HT-29 (cell line): ENCODE results near the gene PERP. TPM values are rescaled to one million over a fixed set of nuclear protein-coding genes. Genes with fewer than 3 reads are reported as not detected.

Source experiments
- DNase-seq: peaks from one replicate; pipeline ENCODE4 v3.0.0-alpha.2; 2015; ENCODE audit warnings: low spot score
- total RNA-seq: library from RNA; depleted of rRNA; stranded (reverse); fragments of >200 nt; shearing (Covaris generic); gene quantifications from 2 replicates; pipeline ENCODE4 v1.2.3, GENCODE V29; 2014; rRNA removed

PERP gene
- total RNA-seq, 1 experiment from 2014 or later, result 71.2 TPM

DNA sequence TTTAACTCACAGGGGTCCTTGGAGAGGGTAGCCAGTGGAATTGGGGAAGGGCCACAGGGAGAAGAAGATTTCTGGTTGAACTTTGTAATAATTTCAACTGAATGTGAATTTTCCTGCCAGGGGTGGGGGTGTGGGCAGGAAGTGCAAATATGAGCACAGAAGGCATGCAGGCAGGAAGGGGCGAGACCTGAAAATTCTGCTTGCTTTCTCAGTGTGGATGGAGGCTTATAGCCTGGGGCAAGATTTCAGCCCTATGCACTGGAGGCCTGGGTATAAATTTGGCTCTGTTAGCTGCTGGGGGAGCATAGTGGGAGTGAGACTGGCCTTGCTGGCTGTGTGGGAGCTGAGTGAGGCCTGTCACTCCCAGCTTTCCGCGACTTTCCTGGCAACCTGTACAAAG, 54.4 kb downstream of the PERP start:
- no peak for DNase-seq

DNA sequence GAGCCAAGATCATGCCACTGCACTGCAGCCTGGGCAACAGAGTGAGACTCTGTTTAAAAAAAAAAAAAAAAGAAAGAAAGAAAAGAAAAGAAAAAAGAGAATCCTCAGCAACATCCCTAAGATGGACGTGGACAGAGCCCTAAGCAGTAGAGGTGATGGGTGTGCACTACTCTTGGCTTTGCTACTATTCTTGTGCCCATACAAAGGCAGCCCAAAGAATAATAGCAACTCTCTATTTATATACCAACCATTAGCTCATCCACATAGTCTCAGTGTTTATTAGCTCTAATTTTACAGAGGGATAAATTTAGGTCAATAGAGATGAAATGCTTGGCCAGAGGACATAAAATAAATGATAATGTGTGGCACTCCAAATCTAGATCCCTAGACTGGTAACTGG, 62.2 kb downstream of the PERP start:
- no peak for DNase-seq

DNA sequence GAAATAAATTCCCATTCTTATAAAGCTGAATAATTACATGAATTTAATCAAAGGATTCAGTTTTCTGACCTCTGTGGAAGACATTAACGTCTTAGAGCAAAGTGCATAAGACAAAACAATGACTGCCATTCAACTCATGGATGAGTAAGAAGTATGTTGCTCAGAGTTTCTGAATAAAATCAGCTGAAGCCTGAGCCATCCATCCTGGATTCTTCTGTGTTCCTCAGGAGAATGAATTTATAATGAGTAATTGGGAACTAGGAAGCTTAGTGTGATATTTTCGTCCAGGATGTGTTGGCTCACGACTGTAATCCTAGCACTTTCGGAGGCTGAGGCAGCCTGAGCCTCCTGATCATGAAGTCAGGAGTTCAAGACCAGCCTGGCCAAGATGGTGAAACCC, 62.8 kb downstream of the PERP start:
- no peak for DNase-seq

Other genes starting within 250 kb of the PERP start
- 1.2 and 1.7 TPM in 2 replicates for gene TNFAIP3, start 240.2 kb downstream of the PERP start, total RNA-seq
- 8.7 and 10.0 TPM in 2 replicates for gene ARFGEF3, start 54.5 kb upstream of the PERP start, total RNA-seq
- not detected in 2 replicates for gene PBOV1, start 111.1 kb upstream of the PERP start, total RNA-seq